HL-60 (cell line): Measurements from ENCODE around the gene ECD.

Experiments used
- DNase-seq, 2 experiments: peaks; one replicate each; pipeline ENCODE4 v3.0.0-alpha.2; 2010 to 2020; ENCODE audit warnings: low read depth in 1 of 2, low spot score in 1 of 2
- H3K27ac ChIP-seq: fragments of 250-450 bp; sonication (Bioruptor Pico); replicated peaks from 2 replicates; pipeline ENCODE4 v1.5.1; 2020; ENCODE audit warnings: mild to moderate bottlenecking, moderate library complexity
- H3K27me3 ChIP-seq: fragments of 250-450 bp; sonication (Bioruptor Pico); 2 replicates; pipeline ENCODE4 v1.5.1; 2021; ENCODE audit warnings: mild to moderate bottlenecking, moderate library complexity; ENCODE audit not compliant: insufficient read depth, poor library complexity, severe bottlenecking
- H3K4me3 ChIP-seq: replicated peaks from 2 replicates; pipeline ENCODE4 v1.5.1; 2011; ENCODE audit warnings: mild to moderate bottlenecking, control low read depth, low read length; ENCODE audit not compliant: insufficient read depth
- GABPA ChIP-seq: IDR thresholded peaks from 2 replicates; pipeline ENCODE4 v1.6.1; 2012; ENCODE audit warnings: low read depth
- POLR2AphosphoS5 ChIP-seq: IDR thresholded peaks from 2 replicates; pipeline ENCODE4 v1.6.1; 2012; ENCODE audit warnings: low read depth
- SPI1 ChIP-seq: IDR thresholded peaks from 2 replicates; pipeline ENCODE4 v1.6.1; 2012; ENCODE audit warnings: low read depth, mild to moderate bottlenecking, borderline replicate concordance
- TF ChIP-seq, protein P1 (sequence below): IDR thresholded peaks from 2 replicates; pipeline ENCODE4 v1.6.1; 2012; ENCODE audit warnings: low read depth; ENCODE audit not compliant: insufficient replicate concordance
- TF ChIP-seq, protein P2 (sequence below): IDR thresholded peaks from one replicate; pipeline ENCODE4 v1.5.1; 2011; ENCODE audit warnings: low read length, control low read depth, inconsistent platforms; ENCODE audit not compliant: insufficient read depth

Gene ECD

DNA sequence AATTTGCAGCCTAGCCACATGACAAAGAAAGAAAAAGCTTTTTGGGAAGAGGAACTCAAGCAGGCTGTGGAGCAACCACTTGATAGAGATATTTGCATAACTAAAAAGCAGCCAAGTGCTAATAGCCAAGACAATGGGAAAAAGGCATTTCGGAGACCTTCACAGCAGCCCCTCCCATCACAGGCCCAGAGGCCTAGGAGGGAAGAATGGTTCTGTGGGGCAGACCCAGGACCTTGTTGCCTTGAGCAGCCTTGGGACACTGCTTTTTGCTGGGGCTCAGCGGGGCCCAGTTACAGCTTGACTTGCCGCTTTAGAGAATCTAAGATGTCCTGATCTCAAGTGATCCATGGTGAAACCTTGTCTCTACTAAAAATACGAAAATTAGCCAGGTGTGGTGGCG is 38.6 kb upstream of the ECD start:
- DNase-seq, result no peak
- no peak overlapping the region for H3K4me3 ChIP-seq
- TF ChIP-seq, protein P1, sequence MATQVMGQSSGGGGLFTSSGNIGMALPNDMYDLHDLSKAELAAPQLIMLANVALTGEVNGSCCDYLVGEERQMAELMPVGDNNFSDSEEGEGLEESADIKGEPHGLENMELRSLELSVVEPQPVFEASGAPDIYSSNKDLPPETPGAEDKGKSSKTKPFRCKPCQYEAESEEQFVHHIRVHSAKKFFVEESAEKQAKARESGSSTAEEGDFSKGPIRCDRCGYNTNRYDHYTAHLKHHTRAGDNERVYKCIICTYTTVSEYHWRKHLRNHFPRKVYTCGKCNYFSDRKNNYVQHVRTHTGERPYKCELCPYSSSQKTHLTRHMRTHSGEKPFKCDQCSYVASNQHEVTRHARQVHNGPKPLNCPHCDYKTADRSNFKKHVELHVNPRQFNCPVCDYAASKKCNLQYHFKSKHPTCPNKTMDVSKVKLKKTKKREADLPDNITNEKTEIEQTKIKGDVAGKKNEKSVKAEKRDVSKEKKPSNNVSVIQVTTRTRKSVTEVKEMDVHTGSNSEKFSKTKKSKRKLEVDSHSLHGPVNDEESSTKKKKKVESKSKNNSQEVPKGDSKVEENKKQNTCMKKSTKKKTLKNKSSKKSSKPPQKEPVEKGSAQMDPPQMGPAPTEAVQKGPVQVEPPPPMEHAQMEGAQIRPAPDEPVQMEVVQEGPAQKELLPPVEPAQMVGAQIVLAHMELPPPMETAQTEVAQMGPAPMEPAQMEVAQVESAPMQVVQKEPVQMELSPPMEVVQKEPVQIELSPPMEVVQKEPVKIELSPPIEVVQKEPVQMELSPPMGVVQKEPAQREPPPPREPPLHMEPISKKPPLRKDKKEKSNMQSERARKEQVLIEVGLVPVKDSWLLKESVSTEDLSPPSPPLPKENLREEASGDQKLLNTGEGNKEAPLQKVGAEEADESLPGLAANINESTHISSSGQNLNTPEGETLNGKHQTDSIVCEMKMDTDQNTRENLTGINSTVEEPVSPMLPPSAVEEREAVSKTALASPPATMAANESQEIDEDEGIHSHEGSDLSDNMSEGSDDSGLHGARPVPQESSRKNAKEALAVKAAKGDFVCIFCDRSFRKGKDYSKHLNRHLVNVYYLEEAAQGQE, result no peak
- TF ChIP-seq POLR2AphosphoS5, result no peak
- TF ChIP-seq GABPA, result no peak
- TF ChIP-seq, protein P2, sequence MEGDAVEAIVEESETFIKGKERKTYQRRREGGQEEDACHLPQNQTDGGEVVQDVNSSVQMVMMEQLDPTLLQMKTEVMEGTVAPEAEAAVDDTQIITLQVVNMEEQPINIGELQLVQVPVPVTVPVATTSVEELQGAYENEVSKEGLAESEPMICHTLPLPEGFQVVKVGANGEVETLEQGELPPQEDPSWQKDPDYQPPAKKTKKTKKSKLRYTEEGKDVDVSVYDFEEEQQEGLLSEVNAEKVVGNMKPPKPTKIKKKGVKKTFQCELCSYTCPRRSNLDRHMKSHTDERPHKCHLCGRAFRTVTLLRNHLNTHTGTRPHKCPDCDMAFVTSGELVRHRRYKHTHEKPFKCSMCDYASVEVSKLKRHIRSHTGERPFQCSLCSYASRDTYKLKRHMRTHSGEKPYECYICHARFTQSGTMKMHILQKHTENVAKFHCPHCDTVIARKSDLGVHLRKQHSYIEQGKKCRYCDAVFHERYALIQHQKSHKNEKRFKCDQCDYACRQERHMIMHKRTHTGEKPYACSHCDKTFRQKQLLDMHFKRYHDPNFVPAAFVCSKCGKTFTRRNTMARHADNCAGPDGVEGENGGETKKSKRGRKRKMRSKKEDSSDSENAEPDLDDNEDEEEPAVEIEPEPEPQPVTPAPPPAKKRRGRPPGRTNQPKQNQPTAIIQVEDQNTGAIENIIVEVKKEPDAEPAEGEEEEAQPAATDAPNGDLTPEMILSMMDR, result no peak
- TF ChIP-seq SPI1, result no peak
- no peaks in the 10 kb centered on the region for H3K27me3 ChIP-seq
- no peak overlapping the region for H3K27ac ChIP-seq

DNA sequence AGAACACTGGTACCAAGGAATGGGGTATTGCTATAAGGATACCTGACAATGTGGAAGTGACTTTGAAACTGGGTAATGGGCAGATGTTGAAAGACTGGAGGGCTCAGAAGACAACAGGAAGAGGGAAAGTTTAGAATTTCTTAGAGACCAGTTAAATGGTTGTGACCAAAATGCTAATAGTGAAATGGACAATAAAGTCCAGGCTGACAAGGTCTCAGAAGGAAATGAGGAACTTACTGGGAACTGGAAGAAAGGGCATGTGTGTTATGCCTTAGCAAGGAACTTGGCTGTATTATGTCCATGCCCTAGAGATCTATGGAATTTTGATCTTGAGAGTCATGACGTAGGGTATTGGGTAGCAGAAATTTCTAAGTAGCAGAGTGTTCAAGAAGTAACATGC is 38.1 kb upstream of the ECD start:
- TF ChIP-seq, protein P2, result no peak
- TF ChIP-seq POLR2AphosphoS5 (no peak), SPI1 (no peak), GABPA (no peak)
- TF ChIP-seq, protein P1, result no peak
- no peak for DNase-seq
- Histone ChIP-seq H3K27me3 (no peaks in the 10 kb centered on the region), H3K27ac (no peak overlapping the region), H3K4me3 (no peak overlapping the region)

DNA sequence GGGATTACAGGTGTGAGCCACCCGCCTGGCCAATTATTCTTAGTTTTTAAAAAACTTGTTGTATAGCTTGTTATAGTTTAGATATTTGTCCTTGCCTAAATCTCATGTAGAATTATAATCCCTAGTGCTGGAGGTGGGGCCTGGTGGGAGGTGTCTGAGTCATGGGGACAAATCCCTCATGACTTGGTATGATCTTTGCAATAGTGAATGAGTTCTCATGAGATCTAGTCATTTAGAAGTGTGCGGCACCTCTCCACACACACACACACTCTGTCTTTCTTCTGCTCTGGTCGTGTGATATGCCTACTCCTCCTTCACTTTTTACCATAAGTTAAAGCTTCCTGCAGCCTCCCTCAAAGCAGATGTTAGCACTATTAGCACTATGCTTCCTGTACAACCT is 37.3 kb upstream of the ECD start:
- H3K27ac ChIP-seq, result no peak overlapping the region
- DNase-seq, result no peak
- H3K27me3 ChIP-seq, result no peaks in the 10 kb centered on the region
- no peak overlapping the region for H3K4me3 ChIP-seq
- TF ChIP-seq SPI1, result no peak
- TF ChIP-seq, protein P1, result no peak
- TF ChIP-seq, protein P2, result no peak
- TF ChIP-seq GABPA, result no peak
- no peak for TF ChIP-seq POLR2AphosphoS5
